B cell (primary cell): Measurements from ENCODE around the gene PPOX. TPM values are rescaled to one million over a fixed set of nuclear protein-coding genes. Genes with fewer than 3 reads are reported as not detected.

Source experiments
- ATAC-seq: fragments of 200-7000 bp; cut with Tn5 transposase; one replicate; pipeline ENCODE4 v1.10.0; 2021; ENCODE audit warnings: low read depth, mild to moderate bottlenecking, moderate number of reproducible peaks, moderate library complexity
- CTCF ChIA-PET: fragments of 350-600 bp; sonication (Branson Sonifier 250); formaldehyde crosslinking; loops from one replicate; lab custom pipeline; 2021; ENCODE audit warnings: antibody characterized with exemption, inconsistent platforms; lab: Charles Lee
- POLR2A ChIA-PET: fragments of 350-600 bp; sonication (Branson Sonifier 250); formaldehyde crosslinking; loops from one replicate; lab custom pipeline; 2021; ENCODE audit warnings: antibody characterized with exemption; lab: Charles Lee
- DNase-seq: peaks from one replicate; pipeline ENCODE4 v3.0.0; 2013
- H2AFZ ChIP-seq: 2 replicates; pipeline ENCODE4 v1.6.1; 2012; ENCODE audit warnings: mild to moderate bottlenecking, low read depth, low read length; ENCODE audit not compliant: insufficient read depth, poor library complexity, severe bottlenecking
- H3K27ac ChIP-seq, 2 donors: 1 replicate in 1 of 2; 2 replicates in 1 of 2; pipeline ENCODE4 v1.5.1; 2012 to 2013; ENCODE audit warnings: low read length in 2 of 2, mild to moderate bottlenecking in 2 of 2, moderate library complexity in 1 of 2
- H3K27me3 ChIP-seq, 4 experiments: fragments of 200-600 bp in 1 of 4; sonication (generic) in 1 of 4; replicated peaks in 1 of 4; 1 replicate in 2 of 4; 2 replicates in 2 of 4; pipeline versions ENCODE4 v1.6.1 to v1.7.0; 2013 to 2016; ENCODE audit warnings: low read length in 3 of 4, mild to moderate bottlenecking in 2 of 4, mixed read lengths in 1 of 4, moderate library complexity in 1 of 4; ENCODE audit not compliant: insufficient read depth in 4 of 4, control insufficient read depth in 3 of 4; ENCODE audit errors: control extremely low read depth in 1 of 4
- H3K36me3 ChIP-seq, 2 experiments: replicated peaks in 1 of 2; 1 replicate in 1 of 2; 2 replicates in 1 of 2; pipeline versions ENCODE4 v1.6.1 to v1.7.1; 2013; ENCODE audit warnings: low read length in 1 of 2; ENCODE audit not compliant: insufficient read depth in 2 of 2, control insufficient read depth in 1 of 2; ENCODE audit errors: control extremely low read depth in 1 of 2, extremely low read depth in 1 of 2
- H3K4me1 ChIP-seq, 2 donors: fragments of 200-600 bp in 1 of 2; sonication (generic) in 1 of 2; 1 replicate in 1 of 2; 2 replicates in 1 of 2; pipeline versions ENCODE4 v1.5.1 to v1.6.1; 2013 to 2017; ENCODE audit warnings: low read length in 2 of 2; ENCODE audit not compliant: control insufficient read depth in 2 of 2, insufficient read depth in 2 of 2
- H3K4me2 ChIP-seq: replicated peaks from 2 replicates; pipeline ENCODE3; 2012; ENCODE audit warnings: mild to moderate bottlenecking, low read depth, low read length; ENCODE audit not compliant: poor library complexity, severe bottlenecking
- H3K4me3 ChIP-seq, 5 experiments: fragments of 200-600 bp in 1 of 5; sonication (generic) in 1 of 5; 1 replicate in 3 of 5; 2 replicates in 2 of 5; pipeline versions ENCODE4 v1.5.1 to v1.7.0; 2011 to 2016; ENCODE audit warnings: low read length in 4 of 5, mild to moderate bottlenecking in 4 of 5, low read depth in 2 of 5, control low read depth in 1 of 5, moderate library complexity in 1 of 5; ENCODE audit not compliant: insufficient read depth in 1 of 5; ENCODE audit errors: control extremely low read depth in 1 of 5, extremely low read depth in 1 of 5
- H3K79me2 ChIP-seq: fragments of 200-600 bp; sonication (generic); one replicate; pipeline ENCODE4 v1.6.0; 2016; ENCODE audit warnings: low read length; ENCODE audit not compliant: control insufficient read depth, insufficient read depth
- H3K9ac ChIP-seq: fragments of 200-600 bp; sonication (generic); 2 replicates; pipeline ENCODE4 v1.6.1; 2017; ENCODE audit warnings: mild to moderate bottlenecking, low read length, moderate library complexity
- H3K9me3 ChIP-seq, 3 donors: one replicate each; pipeline versions ENCODE4 v1.6.1 to v1.7.1; 2013; ENCODE audit warnings: low read length in 2 of 3; ENCODE audit not compliant: control insufficient read depth in 2 of 3, insufficient read depth in 1 of 3; ENCODE audit errors: control extremely low read depth in 1 of 3
- H4K20me1 ChIP-seq: 2 replicates; pipeline ENCODE4 v1.6.0; 2012; ENCODE audit warnings: mild to moderate bottlenecking, low read length; ENCODE audit not compliant: insufficient read depth, control insufficient read depth, poor library complexity, severe bottlenecking
- H3K27ac Mint-ChIP-seq: one replicate; pipeline ENCODE4 v1.8.0; 2021; ENCODE audit warnings: mixed read lengths
- H3K27me3 Mint-ChIP-seq: one replicate; pipeline ENCODE4 v1.8.0; 2021; ENCODE audit warnings: mixed read lengths
- H3K4me1 Mint-ChIP-seq: one replicate; pipeline ENCODE4 v1.8.0; 2021; ENCODE audit warnings: mixed read lengths
- H3K4me3 Mint-ChIP-seq: one replicate; pipeline ENCODE4 v1.8.0; 2021; ENCODE audit warnings: mixed read lengths
- H3K9me3 Mint-ChIP-seq: one replicate; pipeline ENCODE4 v1.8.0; 2022; ENCODE audit warnings: mixed read lengths; ENCODE audit not compliant: insufficient read depth
- EZH2 ChIP-seq: IDR thresholded peaks from 2 replicates; pipeline ENCODE4 v1.6.1; 2012; ENCODE audit warnings: borderline replicate concordance, low read depth, mild to moderate bottlenecking, moderate library complexity, low read length; ENCODE audit not compliant: insufficient read depth, poor library complexity, severe bottlenecking
- WGBS: methylation state at CpG from one replicate; pipeline ENCODE4 v1.1.5; 2013; ENCODE audit warnings: missing lambda C conversion rate; ENCODE audit not compliant: insufficient coverage; 5-methylcytosine and 5-hydroxymethylcytosine counted together
- intact Hi-C: fragments of 100-400 bp; cut with micrococcal nuclease; formaldehyde crosslinking; loops from one replicate; pipeline ENCODE4 v1.10.0; 2022
- polyA plus RNA-seq: library from polyadenylated mRNA; depleted of rRNA; stranded (reverse); fragments of >200 nt; gene quantifications from 2 replicates; pipeline ENCODE4 v1.2.3, GENCODE V29; 2012
- total RNA-seq, 2 donors: library from RNA; stranded (reverse); fragments of 120-200 nt in 1 of 2; gene quantifications; 1 replicate in 1 of 2; 2 replicates in 1 of 2; pipeline versions ENCODE4 v1.2.3 to v1.2.4, GENCODE V29; 2013 to 2022
- TF ChIP-seq, protein P1 (sequence below): fragments of 200-600 bp; IDR thresholded peaks from one replicate; pipeline ENCODE4 v1.8.0; 2022; ENCODE audit warnings: antibody characterized with exemption, mild to moderate bottlenecking

PPOX gene
- total and polyA plus RNA-seq, 2 donors (not counting 1 experiment from before 2014, with no cell fraction given), result 65.6 to 82.3 TPM

DNA sequence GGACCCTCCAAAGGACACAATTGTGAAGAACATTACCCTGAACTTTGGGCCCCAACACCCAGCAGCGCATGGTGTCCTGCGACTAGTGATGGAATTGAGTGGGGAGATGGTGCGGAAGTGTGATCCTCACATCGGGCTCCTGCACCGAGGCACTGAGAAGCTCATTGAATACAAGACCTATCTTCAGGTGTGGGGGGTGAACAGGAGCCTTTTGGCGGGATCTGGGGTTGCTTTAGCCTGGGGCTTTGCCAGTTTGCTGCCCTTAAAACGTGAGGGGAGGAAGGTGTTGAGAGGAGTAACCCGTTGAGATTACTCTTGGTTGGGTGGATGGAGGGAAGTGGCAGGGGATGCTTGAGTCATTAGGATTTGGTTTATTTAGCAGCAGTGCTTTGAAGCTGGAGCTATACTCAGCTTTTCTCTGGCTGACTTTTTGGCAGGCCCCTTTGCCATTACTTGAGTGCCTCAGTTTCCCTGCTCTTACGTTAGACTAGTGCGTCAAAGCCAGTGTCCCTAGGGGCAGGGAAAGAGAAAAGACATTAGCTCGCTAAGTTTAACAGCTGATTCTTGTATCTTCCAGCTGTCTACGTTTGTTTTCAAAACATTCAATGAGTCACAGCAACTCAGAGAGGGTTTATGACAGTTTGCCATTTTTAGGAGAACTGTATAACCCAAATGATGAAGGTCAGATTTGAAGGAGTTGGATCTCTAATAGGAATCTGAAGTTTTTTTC is 40.4 kb downstream of the PPOX start:
- intact Hi-C loops, result no loop called here
- Histone ChIP-seq H3K4me3 (no peak overlapping the region), H3K4me2 (no peak overlapping the region), H3K27me3 (no peaks in the 10 kb centered on the region), H4K20me1 (peaks cover 23% of the 10 kb centered on the region), H3K9ac (no peak overlapping the region), H3K9me3 (no peaks in the 10 kb centered on the region), H3K79me2 (peaks cover 35% of the 10 kb centered on the region), H3K36me3 (peaks cover 2 to 56% of the 10 kb centered on the region in 2 experiments), H2AFZ (no peak overlapping the region), H3K4me1 (peaks cover 12 to 16% of the 10 kb centered on the region in 2 donors), H3K27ac (no peak overlapping the region)
- ChIA-PET POLR2A (interaction anchor here (0.6 kb wide), 1 partner anchor 114 kb away, joined by 3 read pairs; no protein-coding TSS in a partner anchor), CTCF (interaction anchor here (0.5 to 2.2 kb wide), 8 partner anchors 12 to 180 kb away, joined by 3 to 7 read pairs (median 4); partner anchors contain the start of genes PPOX and TOMM40L)
- TF ChIP-seq, protein P1, sequence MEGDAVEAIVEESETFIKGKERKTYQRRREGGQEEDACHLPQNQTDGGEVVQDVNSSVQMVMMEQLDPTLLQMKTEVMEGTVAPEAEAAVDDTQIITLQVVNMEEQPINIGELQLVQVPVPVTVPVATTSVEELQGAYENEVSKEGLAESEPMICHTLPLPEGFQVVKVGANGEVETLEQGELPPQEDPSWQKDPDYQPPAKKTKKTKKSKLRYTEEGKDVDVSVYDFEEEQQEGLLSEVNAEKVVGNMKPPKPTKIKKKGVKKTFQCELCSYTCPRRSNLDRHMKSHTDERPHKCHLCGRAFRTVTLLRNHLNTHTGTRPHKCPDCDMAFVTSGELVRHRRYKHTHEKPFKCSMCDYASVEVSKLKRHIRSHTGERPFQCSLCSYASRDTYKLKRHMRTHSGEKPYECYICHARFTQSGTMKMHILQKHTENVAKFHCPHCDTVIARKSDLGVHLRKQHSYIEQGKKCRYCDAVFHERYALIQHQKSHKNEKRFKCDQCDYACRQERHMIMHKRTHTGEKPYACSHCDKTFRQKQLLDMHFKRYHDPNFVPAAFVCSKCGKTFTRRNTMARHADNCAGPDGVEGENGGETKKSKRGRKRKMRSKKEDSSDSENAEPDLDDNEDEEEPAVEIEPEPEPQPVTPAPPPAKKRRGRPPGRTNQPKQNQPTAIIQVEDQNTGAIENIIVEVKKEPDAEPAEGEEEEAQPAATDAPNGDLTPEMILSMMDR, result no peak
- TF ChIP-seq EZH2, result no peak
- ATAC-seq (no peak), DNase-seq (no peak)
- WGBS, result 99% methylated on average over 10 of the region's 12 CpGs
- Mint-ChIP-seq H3K4me3 (no peak overlapping the region), H3K9me3 (no peaks in the 10 kb centered on the region), H3K4me1 (peaks cover 28% of the 10 kb centered on the region), H3K27me3 (no peaks in the 10 kb centered on the region), H3K27ac (no peak overlapping the region)

DNA sequence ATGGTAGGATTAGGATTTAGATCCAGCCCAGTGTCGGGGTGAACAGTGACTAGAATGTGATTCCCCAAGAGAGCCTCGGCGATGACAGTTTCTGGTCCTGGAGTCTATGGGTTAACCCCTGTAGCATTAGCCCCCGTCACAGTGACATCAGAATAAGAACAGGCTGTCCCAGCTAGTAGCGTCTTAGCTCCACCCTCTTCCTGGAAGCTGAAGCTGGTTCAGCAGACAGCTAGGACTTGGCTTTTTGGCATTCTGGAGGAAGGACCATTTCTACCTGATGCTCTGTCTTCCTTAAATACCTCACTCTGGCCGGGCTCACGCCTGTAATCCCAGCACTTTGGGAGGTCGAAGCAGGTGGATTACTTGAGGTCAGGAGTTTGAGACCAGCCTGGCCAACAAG is 40.9 kb downstream of the PPOX start:
- intact Hi-C loops, result no loop called here
- Mint-ChIP-seq H3K9me3 (no peaks in the 10 kb centered on the region), H3K4me1 (peaks cover 22% of the 10 kb centered on the region), H3K4me3 (no peak overlapping the region), H3K27ac (no peak overlapping the region), H3K27me3 (no peaks in the 10 kb centered on the region)
- ATAC-seq (no peak), DNase-seq (no peak)
- H2AFZ ChIP-seq, result no peak overlapping the region
- H3K4me3 ChIP-seq, result no peak overlapping the region
- POLR2A ChIA-PET, result no interaction called here
- TF ChIP-seq, protein P1, result no peak
- TF ChIP-seq EZH2, result no peak
- WGBS, result 97% methylated on average over 6 of the region's 8 CpGs
- H3K4me2 ChIP-seq, result no peak overlapping the region
- peaks cover 9 to 12% of the 10 kb centered on the region in 2 donors for H3K4me1 ChIP-seq
- peaks cover 30% of the 10 kb centered on the region for H3K79me2 ChIP-seq
- H3K36me3 ChIP-seq, result peaks cover 2 to 62% of the 10 kb centered on the region in 2 experiments
- CTCF ChIA-PET, result interaction anchor here (0.8 to 2.2 kb wide), 3 partner anchors 18 to 180 kb away, joined by 4 to 7 read pairs (median 4); partner anchors contain the start of gene TOMM40L
- H4K20me1 ChIP-seq, result peaks cover 23% of the 10 kb centered on the region
- H3K27me3 ChIP-seq, result no peaks in the 10 kb centered on the region
- H3K9ac ChIP-seq, result no peak overlapping the region
- no peaks in the 10 kb centered on the region for H3K9me3 ChIP-seq
- no peak overlapping the region for H3K27ac ChIP-seq
